Mesothelial cell of epicardium (in vitro differentiated cells): ENCODE data around the gene MRPL45. TPM values are rescaled to one million over a fixed set of nuclear protein-coding genes. Genes with fewer than 3 reads are reported as not detected.
A peak's percentile ranks its signal among the peaks of the same experiment; 100 is the strongest.

Experiments
- DNase-seq, 2 experiments: peaks; one replicate each; pipeline ENCODE4 v3.0.0; 2021; ENCODE audit warnings: low spot score in 2 of 2; ENCODE audit not compliant: unreplicated experiment in 2 of 2
- H3K27ac Mint-ChIP-seq: 2 replicates; pipeline ENCODE4 v1.8.0; 2021; ENCODE audit warnings: mixed read lengths
- H3K27me3 Mint-ChIP-seq: 2 replicates; pipeline ENCODE4 v1.8.0; 2021; ENCODE audit warnings: low read depth, mixed read lengths
- H3K36me3 Mint-ChIP-seq: 2 replicates; pipeline ENCODE4 v1.8.0; 2021; ENCODE audit warnings: mixed read lengths
- H3K4me1 Mint-ChIP-seq: 2 replicates; pipeline ENCODE4 v1.8.0; 2021; ENCODE audit warnings: mixed read lengths
- H3K4me3 Mint-ChIP-seq: 2 replicates; pipeline ENCODE4 v1.8.0; 2021; ENCODE audit warnings: mild to moderate bottlenecking, moderate library complexity, mixed read lengths
- H3K9me3 Mint-ChIP-seq: 2 replicates; pipeline ENCODE4 v1.8.0; 2021; ENCODE audit warnings: mixed read lengths
- total RNA-seq: library from RNA; stranded (reverse); gene quantifications from 3 replicates; pipeline ENCODE4 v1.2.1, GENCODE V29; 2021
- TF ChIP-seq, protein P1 (sequence below): fragments of 200-600 bp; sonication (generic); IDR thresholded peaks from one replicate; pipeline ENCODE4 v1.5.0; 2021; ENCODE audit warnings: antibody characterized with exemption; ENCODE audit not compliant: unreplicated experiment

The MRPL45 gene
- total RNA-seq, 1 donor from 2014 or later: 42.9 TPM

DNA sequence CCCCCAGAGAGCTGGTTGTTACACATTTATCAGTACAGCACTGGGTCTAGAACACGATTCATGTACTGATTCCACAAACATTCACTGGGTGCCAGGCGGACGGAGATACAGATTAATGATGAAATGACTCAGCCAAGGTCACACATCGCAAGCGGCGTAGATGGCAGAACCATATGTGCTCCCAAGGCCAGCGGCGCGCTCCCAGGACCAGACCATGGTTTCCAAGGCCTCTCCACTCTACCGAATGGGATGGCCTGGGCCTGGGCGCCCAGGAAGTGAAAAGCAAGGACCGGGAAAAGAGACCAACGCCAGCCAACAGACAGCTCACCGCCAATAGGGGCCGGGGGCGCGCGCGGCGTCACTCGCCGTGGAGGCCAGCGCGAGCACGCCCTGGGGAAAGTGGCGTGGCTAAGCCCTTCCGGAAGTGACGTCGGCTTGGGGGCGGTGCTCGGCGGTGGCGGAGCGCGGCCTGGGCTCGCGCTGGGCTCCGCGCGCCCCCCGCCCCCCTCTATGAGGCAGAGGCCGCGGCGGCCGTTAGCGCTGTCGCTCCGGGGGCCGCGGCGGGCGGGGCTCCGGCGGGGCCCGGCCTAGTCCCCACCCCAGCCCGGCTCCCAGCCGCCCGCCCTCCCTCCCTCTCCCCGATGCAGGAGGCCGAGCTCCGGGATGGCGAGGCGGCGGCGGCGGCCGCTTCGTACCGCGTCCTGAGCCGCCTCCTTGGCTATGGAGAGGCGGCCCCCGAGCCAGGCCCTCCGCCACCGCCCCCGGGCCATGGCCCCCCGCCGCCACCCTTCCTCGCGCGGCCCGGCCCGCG, 54.6 kb downstream of the MRPL45 start, which contains the start of gene SOCS7:
SOCS7 (plus strand) TSS at position 433 of the 811 bp plus-strand sequence; CDS start at position 642, 209 bp downstream.
- no peaks in the 10 kb centered on the region for H3K9me3 Mint-ChIP-seq

DNA sequence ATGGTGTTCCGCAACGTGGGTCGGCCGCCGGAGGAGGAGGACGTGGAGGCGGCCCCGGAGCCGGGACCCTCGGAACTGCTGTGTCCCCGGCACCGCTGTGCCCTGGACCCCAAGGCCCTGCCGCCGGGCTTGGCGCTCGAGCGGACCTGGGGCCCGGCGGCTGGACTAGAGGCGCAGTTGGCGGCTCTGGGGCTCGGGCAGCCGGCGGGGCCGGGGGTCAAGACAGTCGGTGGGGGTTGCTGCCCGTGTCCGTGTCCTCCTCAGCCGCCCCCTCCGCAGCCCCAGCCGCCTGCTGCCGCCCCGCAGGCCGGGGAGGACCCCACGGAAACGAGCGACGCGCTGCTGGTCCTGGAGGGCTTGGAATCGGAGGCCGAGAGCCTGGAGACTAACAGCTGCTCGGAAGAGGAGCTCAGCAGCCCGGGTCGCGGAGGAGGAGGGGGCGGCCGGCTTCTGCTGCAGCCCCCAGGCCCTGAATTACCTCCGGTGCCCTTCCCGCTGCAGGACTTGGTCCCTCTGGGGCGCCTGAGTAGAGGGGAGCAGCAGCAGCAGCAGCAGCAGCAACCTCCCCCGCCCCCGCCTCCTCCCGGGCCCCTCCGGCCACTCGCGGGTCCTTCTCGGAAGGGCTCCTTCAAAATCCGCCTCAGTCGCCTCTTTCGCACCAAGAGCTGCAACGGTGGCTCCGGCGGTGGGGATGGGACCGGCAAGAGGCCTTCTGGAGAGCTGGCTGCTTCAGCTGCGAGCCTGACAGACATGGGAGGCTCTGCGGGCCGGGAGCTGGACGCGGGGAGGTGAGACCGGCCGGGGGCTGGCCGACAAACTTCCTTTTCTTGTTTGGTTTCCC, 55.5 kb downstream of the MRPL45 start:
- H3K4me3 Mint-ChIP-seq: peak overlapping the region; percentile 75
- peak in 1 of 2 experiments; percentile 57 for DNase-seq
- H3K36me3 Mint-ChIP-seq: no peaks in the 10 kb centered on the region
- no peaks in the 10 kb centered on the region for H3K27me3 Mint-ChIP-seq
- TF ChIP-seq, protein P1, sequence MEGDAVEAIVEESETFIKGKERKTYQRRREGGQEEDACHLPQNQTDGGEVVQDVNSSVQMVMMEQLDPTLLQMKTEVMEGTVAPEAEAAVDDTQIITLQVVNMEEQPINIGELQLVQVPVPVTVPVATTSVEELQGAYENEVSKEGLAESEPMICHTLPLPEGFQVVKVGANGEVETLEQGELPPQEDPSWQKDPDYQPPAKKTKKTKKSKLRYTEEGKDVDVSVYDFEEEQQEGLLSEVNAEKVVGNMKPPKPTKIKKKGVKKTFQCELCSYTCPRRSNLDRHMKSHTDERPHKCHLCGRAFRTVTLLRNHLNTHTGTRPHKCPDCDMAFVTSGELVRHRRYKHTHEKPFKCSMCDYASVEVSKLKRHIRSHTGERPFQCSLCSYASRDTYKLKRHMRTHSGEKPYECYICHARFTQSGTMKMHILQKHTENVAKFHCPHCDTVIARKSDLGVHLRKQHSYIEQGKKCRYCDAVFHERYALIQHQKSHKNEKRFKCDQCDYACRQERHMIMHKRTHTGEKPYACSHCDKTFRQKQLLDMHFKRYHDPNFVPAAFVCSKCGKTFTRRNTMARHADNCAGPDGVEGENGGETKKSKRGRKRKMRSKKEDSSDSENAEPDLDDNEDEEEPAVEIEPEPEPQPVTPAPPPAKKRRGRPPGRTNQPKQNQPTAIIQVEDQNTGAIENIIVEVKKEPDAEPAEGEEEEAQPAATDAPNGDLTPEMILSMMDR: no peak
- no peaks in the 10 kb centered on the region for H3K9me3 Mint-ChIP-seq
- H3K27ac Mint-ChIP-seq: no peak overlapping the region
- peaks cover 45% of the 10 kb centered on the region for H3K4me1 Mint-ChIP-seq

More for the DNA sequence above, 54.6 kb downstream of the MRPL45 start, which contains the start of gene SOCS7:
- Mint-ChIP-seq H3K4me1 (peaks cover 40% of the 10 kb centered on the region), H3K4me3 (peak within 1 kb of the TSS; percentile 82), H3K27ac (peak within 1 kb of the TSS; percentile 98), H3K27me3 (no peaks in the 10 kb centered on the region), H3K36me3 (no peaks in the 10 kb centered on the region)
- peak; percentile 94 to 95 for DNase-seq
- TF ChIP-seq, protein P1: no peak

DNA sequence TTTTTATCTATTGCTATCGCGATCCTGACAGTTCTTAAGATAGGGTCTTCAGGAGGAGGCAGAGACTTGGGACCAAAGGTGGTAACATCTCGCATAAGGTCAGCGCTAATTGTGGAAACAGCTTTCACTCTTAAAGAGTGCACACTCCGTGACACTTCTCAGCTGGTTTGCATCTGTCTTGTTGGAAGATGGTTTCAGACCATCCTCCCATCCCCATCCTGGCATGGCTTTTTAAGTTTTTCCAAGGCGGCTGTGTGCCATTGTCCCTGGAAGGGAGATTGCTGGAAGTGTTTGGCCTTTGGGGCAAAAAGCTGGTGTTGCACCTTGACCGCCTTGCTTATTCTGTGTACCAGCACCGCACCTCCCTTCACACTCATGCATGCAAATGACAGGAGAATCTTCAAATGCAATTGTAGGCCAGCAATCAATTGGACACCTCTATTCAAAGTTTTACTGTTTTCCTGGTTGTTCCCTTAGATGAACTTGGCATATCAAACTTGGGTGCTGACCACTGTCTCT, 56.2 kb downstream of the MRPL45 start:
- Mint-ChIP-seq H3K27me3 (no peaks in the 10 kb centered on the region), H3K4me1 (peaks cover 52% of the 10 kb centered on the region), H3K4me3 (peak overlapping the region; percentile 75), H3K36me3 (no peaks in the 10 kb centered on the region), H3K27ac (no peak overlapping the region), H3K9me3 (no peaks in the 10 kb centered on the region)
- TF ChIP-seq, protein P1: no peak
- no peak for DNase-seq

DNA sequence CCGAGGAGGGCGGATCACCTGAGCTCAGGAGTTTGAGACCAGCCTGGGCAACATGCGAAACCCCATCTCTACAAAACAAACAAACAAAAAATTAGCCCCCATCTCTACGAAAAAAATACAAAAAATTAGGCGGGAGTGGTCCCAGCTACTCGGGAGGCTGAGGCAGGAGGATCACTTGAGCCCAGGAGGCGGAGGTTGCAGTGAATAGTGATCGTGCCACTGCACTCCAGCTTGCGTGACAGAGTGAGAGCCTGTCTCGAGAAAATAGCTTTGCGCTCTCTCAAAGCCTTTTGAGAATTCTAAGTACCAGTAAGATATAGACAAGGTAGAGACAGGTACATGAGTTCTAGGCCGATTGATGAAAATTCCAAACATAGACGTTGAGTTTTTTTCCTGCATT, 56.7 kb downstream of the MRPL45 start:
- TF ChIP-seq, protein P1: no peak
- DNase-seq: no peak
- Mint-ChIP-seq H3K9me3 (no peaks in the 10 kb centered on the region), H3K36me3 (no peaks in the 10 kb centered on the region), H3K27me3 (no peaks in the 10 kb centered on the region), H3K4me3 (peak overlapping the region; percentile 75), H3K27ac (no peak overlapping the region), H3K4me1 (peaks cover 56% of the 10 kb centered on the region)

DNA sequence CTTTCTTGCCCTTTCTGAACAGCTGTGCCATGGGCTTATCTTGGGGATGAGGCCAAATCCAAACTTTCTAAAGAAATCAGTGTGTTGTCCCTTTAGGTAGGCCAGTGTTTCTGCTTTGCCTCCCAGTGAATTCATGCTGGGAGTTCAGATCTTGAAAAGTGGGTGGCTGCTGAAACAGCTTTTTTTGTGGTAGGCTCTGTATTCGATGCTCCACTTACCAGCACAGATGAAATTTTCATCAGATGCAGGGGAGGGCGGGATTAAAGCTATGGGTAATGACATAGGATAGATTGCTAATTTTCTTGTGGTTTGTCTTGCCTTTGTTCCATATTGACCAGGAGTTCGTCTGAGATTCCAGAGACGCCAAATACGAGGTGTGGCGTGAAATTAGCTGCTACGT, 57.5 kb downstream of the MRPL45 start:
- TF ChIP-seq, protein P1: no peak
- no peaks in the 10 kb centered on the region for H3K9me3 Mint-ChIP-seq
- H3K4me3 Mint-ChIP-seq: peak overlapping the region; percentile 33
- no peak overlapping the region for H3K27ac Mint-ChIP-seq
- no peak for DNase-seq
- H3K4me1 Mint-ChIP-seq: peaks cover 61% of the 10 kb centered on the region
- no peaks in the 10 kb centered on the region for H3K36me3 Mint-ChIP-seq
- H3K27me3 Mint-ChIP-seq: no peaks in the 10 kb centered on the region
